Measurements from ENCODE around the gene KRTAP11-1.

- no peak for TF ChIP-seq CTCF (IDR thresholded peaks at IDR 0.05; ENCODE audit: insufficient read depth, low read depth, low read length)
- no peak for TF ChIP-seq EZH2 (IDR thresholded peaks at IDR 0.05; ENCODE audit: insufficient read depth, low read length)
These were observed 466 bp downstream of the KRTAP11-1 start for GRCh38 chr21:30880914-30881313.
